ENCODE data around the gene TNS2.
A peak's percentile ranks its signal among the peaks of the same experiment; 100 is the strongest.
"Not testable (repeated sequence)": the region's sequence is repeated elsewhere in the genome, so short reads cannot be mapped to it uniquely, and the experiment has no call there.

The TNS2 gene

DNA sequence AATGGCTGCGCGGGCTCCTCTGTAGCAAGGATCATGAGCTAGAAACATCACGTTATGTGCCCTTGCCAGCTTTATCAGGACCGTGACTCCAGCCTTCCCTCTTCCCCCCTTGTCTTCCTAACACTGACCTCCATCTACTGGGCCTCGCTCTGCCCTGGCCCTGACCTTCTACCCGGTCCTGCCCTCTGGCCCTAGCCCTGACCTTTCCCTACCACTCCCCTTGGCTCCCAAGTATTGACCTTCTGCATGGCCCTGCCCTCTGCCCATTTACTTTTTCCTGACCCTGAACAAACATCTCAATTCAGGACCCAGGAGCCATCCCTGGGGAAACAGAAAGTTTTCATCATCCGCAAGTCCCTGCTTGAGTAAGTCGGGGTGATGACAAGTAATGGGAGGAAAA, 55.4 kb downstream of the TNS2 start:
- no peak overlapping the region for H3K14ac ChIP-seq (ENCODE audit: low read length)
- H2BK12ac ChIP-seq (ENCODE audit: low read length) = no peak overlapping the region
- H3K4ac ChIP-seq (ENCODE audit: low read length) = no peak overlapping the region
- H3K4me2 ChIP-seq (ENCODE audit: insufficient read depth, low read length, poor library complexity, severe bottlenecking) = no peak overlapping the region
- H3K27ac ChIP-seq (replicated peaks; ENCODE audit: low read length) = no peak overlapping the region
- DNase-seq (ENCODE audit: low spot score) = no peak
- no peaks in the 10 kb centered on the region for H3K79me1 ChIP-seq (ENCODE audit: low read depth, low read length)
- no peak overlapping the region for H3K4me3 ChIP-seq (ENCODE audit: low read length in 2 of 2)
- no peak overlapping the region for H4K91ac ChIP-seq (ENCODE audit: low read depth, low read length, poor library complexity)
- no peak overlapping the region for H2AFZ ChIP-seq (ENCODE audit: low read length)
- H2BK5ac ChIP-seq (ENCODE audit: low read length) = no peak overlapping the region
- no peak overlapping the region for H2AK5ac ChIP-seq (ENCODE audit: low read depth, low read length)
- no peak overlapping the region for H3K18ac ChIP-seq (ENCODE audit: low read length)
- H3K23ac ChIP-seq (ENCODE audit: low read depth, low read length, poor library complexity) = no peak overlapping the region
- peaks cover 0 to 18% (median 0%) of the 10 kb centered on the region in 3 experiments for H3K27me3 ChIP-seq (ENCODE audit: control insufficient read depth in 3 of 3, insufficient read depth in 3 of 3, low read depth in 1 of 3, low read length in 3 of 3)
- H2BK15ac ChIP-seq (ENCODE audit: low read length) = no peak overlapping the region
- no CpG with 5 or more reads among the region's 8 CpGs for WGBS, 2 donors (ENCODE audit: extremely low coverage in 2 of 2, insufficient read length in 2 of 2, insufficient replicate concordance in 1 of 2)
- H3K36me3 ChIP-seq (replicated peaks in 1 of 2; ENCODE audit: control insufficient read depth in 2 of 2, insufficient read depth in 2 of 2, low read length in 2 of 2) = no peaks in the 10 kb centered on the region
- no peak overlapping the region for H4K8ac ChIP-seq (ENCODE audit: low read depth, low read length)
- H3K9ac ChIP-seq (ENCODE audit: low read depth, low read length, poor library complexity) = no peak overlapping the region
- no peaks in the 10 kb centered on the region for H3K9me3 ChIP-seq (replicated peaks in 1 of 2; ENCODE audit: control insufficient read depth in 2 of 2, insufficient read depth in 1 of 2, low read depth in 1 of 2, low read length in 2 of 2)
- H2BK120ac ChIP-seq (ENCODE audit: low read depth, low read length) = no peak overlapping the region
- peaks cover 5 to 23% of the 10 kb centered on the region in 2 donors for H3K4me1 ChIP-seq (ENCODE audit: control insufficient read depth in 2 of 2, insufficient read depth in 1 of 2, low read depth in 1 of 2, low read length in 2 of 2)

GRCh38 chr12:53105712-53106439, 56.0 kb downstream of the TNS2 start:
- no CpG with 5 or more reads among the region's 7 CpGs for WGBS, 2 donors (ENCODE audit: extremely low coverage in 2 of 2, insufficient read length in 2 of 2, insufficient replicate concordance in 1 of 2)
- H3K27me3 ChIP-seq (ENCODE audit: control insufficient read depth in 3 of 3, insufficient read depth in 3 of 3, low read depth in 1 of 3, low read length in 3 of 3) = peaks cover 0 to 12% (median 0%) of the 10 kb centered on the region in 3 experiments
- H2BK120ac ChIP-seq (ENCODE audit: low read depth, low read length) = no peak overlapping the region
- H3K9ac ChIP-seq (ENCODE audit: low read depth, low read length, poor library complexity) = no peak overlapping the region
- H3K14ac ChIP-seq (ENCODE audit: low read length) = no peak overlapping the region
- no peak overlapping the region for H3K4me3 ChIP-seq (ENCODE audit: low read length in 2 of 2)
- H3K79me1 ChIP-seq (ENCODE audit: low read depth, low read length) = no peaks in the 10 kb centered on the region
- H3K23ac ChIP-seq (ENCODE audit: low read depth, low read length, poor library complexity) = no peak overlapping the region
- no peak overlapping the region for H2AFZ ChIP-seq (ENCODE audit: low read length)
- H2BK12ac ChIP-seq (ENCODE audit: low read length) = peak overlapping the region; percentile 46
- H2AK5ac ChIP-seq (ENCODE audit: low read depth, low read length) = peak overlapping the region; percentile 65
- H3K4ac ChIP-seq (ENCODE audit: low read length) = no peak overlapping the region
- H3K9me3 ChIP-seq (replicated peaks in 1 of 2; ENCODE audit: control insufficient read depth in 2 of 2, insufficient read depth in 1 of 2, low read depth in 1 of 2, low read length in 2 of 2) = no peaks in the 10 kb centered on the region
- no peak overlapping the region for H4K8ac ChIP-seq (ENCODE audit: low read depth, low read length)
- no peak overlapping the region for H4K91ac ChIP-seq (ENCODE audit: low read depth, low read length, poor library complexity)
- no peak overlapping the region for H3K27ac ChIP-seq (replicated peaks; ENCODE audit: low read length)
- no peak for DNase-seq (ENCODE audit: low spot score)
- no peak overlapping the region for H3K18ac ChIP-seq (ENCODE audit: low read length)
- no peak overlapping the region for H3K4me2 ChIP-seq (ENCODE audit: insufficient read depth, low read length, poor library complexity, severe bottlenecking)
- peak overlapping the region; percentile 1 for H2BK15ac ChIP-seq (ENCODE audit: low read length)
- H3K4me1 ChIP-seq (ENCODE audit: control insufficient read depth in 2 of 2, insufficient read depth in 1 of 2, low read depth in 1 of 2, low read length in 2 of 2) = peaks cover 5 to 23% of the 10 kb centered on the region in 2 donors
- no peaks in the 10 kb centered on the region for H3K36me3 ChIP-seq (replicated peaks in 1 of 2; ENCODE audit: control insufficient read depth in 2 of 2, insufficient read depth in 2 of 2, low read length in 2 of 2)
- H2BK5ac ChIP-seq (ENCODE audit: low read length) = peak overlapping the region; percentile 69

- no CpG with 5 or more reads among the region's 7 CpGs for WGBS, 2 donors (ENCODE audit: extremely low coverage in 2 of 2, insufficient read length in 2 of 2, insufficient replicate concordance in 1 of 2)
- Histone ChIP-seq H3K4me2 (ENCODE audit: insufficient read depth, low read length, poor library complexity, severe bottlenecking) (no peak overlapping the region), H3K36me3 (replicated peaks in 1 of 2; ENCODE audit: control insufficient read depth in 2 of 2, insufficient read depth in 2 of 2, low read length in 2 of 2) (no peaks in the 10 kb centered on the region), H2AFZ (ENCODE audit: low read length) (no peak overlapping the region), H3K4ac (ENCODE audit: low read length) (no peak overlapping the region), H2BK12ac (ENCODE audit: low read length) (no peak overlapping the region), H3K14ac (ENCODE audit: low read length) (no peak overlapping the region), H3K9ac (ENCODE audit: low read depth, low read length, poor library complexity) (no peak overlapping the region), H2BK5ac (ENCODE audit: low read length) (no peak overlapping the region), H2AK5ac (ENCODE audit: low read depth, low read length) (no peak overlapping the region), H2BK15ac (ENCODE audit: low read length) (no peak overlapping the region), H3K18ac (ENCODE audit: low read length) (no peak overlapping the region), H3K23ac (ENCODE audit: low read depth, low read length, poor library complexity) (no peak overlapping the region), H4K91ac (ENCODE audit: low read depth, low read length, poor library complexity) (no peak overlapping the region), H3K4me1 (ENCODE audit: control insufficient read depth in 2 of 2, insufficient read depth in 1 of 2, low read depth in 1 of 2, low read length in 2 of 2) (peaks cover 5 to 22% of the 10 kb centered on the region in 2 donors), H3K9me3 (replicated peaks in 1 of 2; ENCODE audit: control insufficient read depth in 2 of 2, insufficient read depth in 1 of 2, low read depth in 1 of 2, low read length in 2 of 2) (no peaks in the 10 kb centered on the region), H3K27ac (replicated peaks; ENCODE audit: low read length) (no peak overlapping the region), H4K8ac (ENCODE audit: low read depth, low read length) (no peak overlapping the region), H2BK120ac (ENCODE audit: low read depth, low read length) (no peak overlapping the region), H3K27me3 (ENCODE audit: control insufficient read depth in 3 of 3, insufficient read depth in 3 of 3, low read depth in 1 of 3, low read length in 3 of 3) (peaks cover 0 to 6% (median 0%) of the 10 kb centered on the region in 3 experiments), H3K4me3 (ENCODE audit: low read length in 2 of 2) (no peak overlapping the region), H3K79me1 (ENCODE audit: low read depth, low read length) (no peaks in the 10 kb centered on the region)
- no peak for DNase-seq (ENCODE audit: low spot score)
Measured at GRCh38 chr12:53107122-53107521, 57.3 kb downstream of the TNS2 start.

GRCh38 chr12:53112431-53112830, 62.6 kb downstream of the TNS2 start:
- H3K18ac ChIP-seq (ENCODE audit: low read length); DNase-seq (ENCODE audit: low spot score); H2BK12ac ChIP-seq (ENCODE audit: low read length); H2BK120ac ChIP-seq (ENCODE audit: low read depth, low read length); H3K79me1 ChIP-seq (ENCODE audit: low read depth, low read length); H4K8ac ChIP-seq (ENCODE audit: low read depth, low read length); H4K91ac ChIP-seq (ENCODE audit: low read depth, low read length, poor library complexity); H3K14ac ChIP-seq (ENCODE audit: low read length); H2AFZ ChIP-seq (ENCODE audit: low read length); H2BK15ac ChIP-seq (ENCODE audit: low read length); H2AK5ac ChIP-seq (ENCODE audit: low read depth, low read length); H3K23ac ChIP-seq (ENCODE audit: low read depth, low read length, poor library complexity); H3K4ac ChIP-seq (ENCODE audit: low read length); H3K9me3 ChIP-seq (replicated peaks in 1 of 2; ENCODE audit: control insufficient read depth in 2 of 2, insufficient read depth in 1 of 2, low read depth in 1 of 2, low read length in 2 of 2); H2BK5ac ChIP-seq (ENCODE audit: low read length); H3K27ac ChIP-seq (replicated peaks; ENCODE audit: low read length); H3K9ac ChIP-seq (ENCODE audit: low read depth, low read length, poor library complexity); H3K36me3 ChIP-seq (replicated peaks in 1 of 2; ENCODE audit: control insufficient read depth in 2 of 2, insufficient read depth in 2 of 2, low read length in 2 of 2); H3K4me1 ChIP-seq (ENCODE audit: control insufficient read depth in 2 of 2, insufficient read depth in 1 of 2, low read depth in 1 of 2, low read length in 2 of 2); H3K4me2 ChIP-seq (ENCODE audit: insufficient read depth, low read length, poor library complexity, severe bottlenecking); H3K27me3 ChIP-seq (ENCODE audit: control insufficient read depth in 3 of 3, insufficient read depth in 3 of 3, low read depth in 1 of 3, low read length in 3 of 3); H3K4me3 ChIP-seq (ENCODE audit: low read length in 2 of 2): not testable (repeated sequence)
- WGBS, 2 donors (ENCODE audit: extremely low coverage in 2 of 2, insufficient read length in 2 of 2, insufficient replicate concordance in 1 of 2) = no CpG with 5 or more reads among the region's 7 CpGs
